ENCODE measurements around the gene MOSPD3. TPM values are rescaled to one million over a fixed set of nuclear protein-coding genes. Genes with fewer than 3 reads are reported as not detected.

Gene MOSPD3
- total and polyA plus RNA-seq, 2 donors = 4.7 to 21.6 TPM

GRCh38 chr7:100612730-100613390 is 520 bp downstream of the MOSPD3 start:
- 4% methylated on average over 29 of the region's 29 CpGs for WGBS
- Histone ChIP-seq H3K4me1 (ENCODE audit: control insufficient read depth in 2 of 2, insufficient read depth in 2 of 2, low read length in 2 of 2) (peaks cover 13 to 31% of the 10 kb centered on the region in 2 donors), H3K36me3 (ENCODE audit: control insufficient read depth in 2 of 2, insufficient read depth in 2 of 2, low read length in 1 of 2) (peaks cover 0 to 4% of the 10 kb centered on the region in 2 donors), H3K4me3 (ENCODE audit: low read length in 2 of 2) (peak overlapping the region; percentile 58 to 92), H3K27ac (ENCODE audit: low read depth in 1 of 2, low read length in 1 of 2) (peak overlapping the region in 1 of 2 donors; percentile 70), H3K9me3 (ENCODE audit: control insufficient read depth in 2 of 2, insufficient read depth in 1 of 2, low read length in 1 of 2) (no peaks in the 10 kb centered on the region), H3K27me3 (ENCODE audit: control insufficient read depth in 2 of 2, insufficient read depth in 1 of 2, low read length in 1 of 2) (peaks cover 0 to 6% of the 10 kb centered on the region in 2 donors)
- peak in 3 of 9 donors; percentile 45 to 69 (median 52) for DNase-seq (ENCODE audit: low read depth in 6 of 9, low spot score in 9 of 9)

- Histone ChIP-seq H3K27me3 (ENCODE audit: control insufficient read depth in 2 of 2, insufficient read depth in 1 of 2, low read length in 1 of 2) (peaks cover 0 to 3% of the 10 kb centered on the region in 2 donors), H3K4me3 (ENCODE audit: low read length in 2 of 2) (peak overlapping the region in 1 of 2 donors; percentile 92), H3K4me1 (ENCODE audit: control insufficient read depth in 2 of 2, insufficient read depth in 2 of 2, low read length in 2 of 2) (peaks cover 13 to 31% of the 10 kb centered on the region in 2 donors), H3K36me3 (ENCODE audit: control insufficient read depth in 2 of 2, insufficient read depth in 2 of 2, low read length in 1 of 2) (peaks cover 0 to 4% of the 10 kb centered on the region in 2 donors), H3K27ac (ENCODE audit: low read depth in 1 of 2, low read length in 1 of 2) (no peak overlapping the region), H3K9me3 (ENCODE audit: control insufficient read depth in 2 of 2, insufficient read depth in 1 of 2, low read length in 1 of 2) (no peaks in the 10 kb centered on the region)
- DNase-seq (ENCODE audit: low read depth in 6 of 9, low spot score in 9 of 9) = peak in 1 of 9 donors; percentile 20
- WGBS = 83% methylated on average over 13 of the region's 13 CpGs
Measured at GRCh38 chr7:100613412-100614175, 1.3 kb downstream of the MOSPD3 start.

- H3K9me3 ChIP-seq (ENCODE audit: control insufficient read depth in 2 of 2, insufficient read depth in 1 of 2, low read length in 1 of 2) = no peaks in the 10 kb centered on the region
- 98% methylated on average over 6 of the region's 6 CpGs for WGBS
- H3K27ac ChIP-seq (ENCODE audit: low read depth in 1 of 2, low read length in 1 of 2) = no peak overlapping the region
- peaks cover 0 to 3% of the 10 kb centered on the region in 2 donors for H3K27me3 ChIP-seq (ENCODE audit: control insufficient read depth in 2 of 2, insufficient read depth in 1 of 2, low read length in 1 of 2)
- peaks cover 0 to 4% of the 10 kb centered on the region in 2 donors for H3K36me3 ChIP-seq (ENCODE audit: control insufficient read depth in 2 of 2, insufficient read depth in 2 of 2, low read length in 1 of 2)
- H3K4me3 ChIP-seq (ENCODE audit: low read length in 2 of 2) = no peak overlapping the region
- no peak for DNase-seq (ENCODE audit: low read depth in 6 of 9, low spot score in 9 of 9)
- peaks cover 13 to 31% of the 10 kb centered on the region in 2 donors for H3K4me1 ChIP-seq (ENCODE audit: control insufficient read depth in 2 of 2, insufficient read depth in 2 of 2, low read length in 2 of 2)
Measured at GRCh38 chr7:100614308-100614861, 2.0 kb downstream of the MOSPD3 start.

GRCh38 chr7:100620239-100620638 is 7.9 kb downstream of the MOSPD3 start:
- Histone ChIP-seq H3K27ac (ENCODE audit: low read depth in 1 of 2, low read length in 1 of 2) (no peak overlapping the region), H3K27me3 (ENCODE audit: control insufficient read depth in 2 of 2, insufficient read depth in 1 of 2, low read length in 1 of 2) (no peaks in the 10 kb centered on the region), H3K4me3 (ENCODE audit: low read length in 2 of 2) (no peak overlapping the region), H3K4me1 (ENCODE audit: control insufficient read depth in 2 of 2, insufficient read depth in 2 of 2, low read length in 2 of 2) (no peaks in the 10 kb centered on the region), H3K36me3 (ENCODE audit: control insufficient read depth in 2 of 2, insufficient read depth in 2 of 2, low read length in 1 of 2) (peaks cover 0 to 3% of the 10 kb centered on the region in 2 donors), H3K9me3 (ENCODE audit: control insufficient read depth in 2 of 2, insufficient read depth in 1 of 2, low read length in 1 of 2) (no peaks in the 10 kb centered on the region)
- WGBS = 97% methylated on average over 6 of the region's 6 CpGs
- DNase-seq (ENCODE audit: low read depth in 6 of 9, low spot score in 9 of 9) = no peak

GRCh38 chr7:100620804-100621203 is 8.5 kb downstream of the MOSPD3 start:
- DNase-seq (ENCODE audit: low read depth in 6 of 9, low spot score in 9 of 9) = no peak
- Histone ChIP-seq H3K27me3 (ENCODE audit: control insufficient read depth in 2 of 2, insufficient read depth in 1 of 2, low read length in 1 of 2) (peaks cover under 1 to 3% of the 10 kb centered on the region in 2 donors), H3K36me3 (ENCODE audit: control insufficient read depth in 2 of 2, insufficient read depth in 2 of 2, low read length in 1 of 2) (no peaks in the 10 kb centered on the region), H3K9me3 (ENCODE audit: control insufficient read depth in 2 of 2, insufficient read depth in 1 of 2, low read length in 1 of 2) (no peaks in the 10 kb centered on the region), H3K27ac (ENCODE audit: low read depth in 1 of 2, low read length in 1 of 2) (no peak overlapping the region), H3K4me3 (ENCODE audit: low read length in 2 of 2) (no peak overlapping the region), H3K4me1 (ENCODE audit: control insufficient read depth in 2 of 2, insufficient read depth in 2 of 2, low read length in 2 of 2) (peaks cover 0 to under 1% of the 10 kb centered on the region in 2 donors)
- whole genome bisulfite sequencing = 98% methylated on average over 23 of the region's 23 CpGs

- WGBS = 96% methylated on average over 8 of the region's 8 CpGs
- peaks cover 5 to 7% of the 10 kb centered on the region in 2 donors for H3K4me1 ChIP-seq (ENCODE audit: control insufficient read depth in 2 of 2, insufficient read depth in 2 of 2, low read length in 2 of 2)
- no peak for DNase-seq (ENCODE audit: low read depth in 6 of 9, low spot score in 9 of 9)
- H3K27ac ChIP-seq (ENCODE audit: low read depth in 1 of 2, low read length in 1 of 2) = no peak overlapping the region
- no peaks in the 10 kb centered on the region for H3K9me3 ChIP-seq (ENCODE audit: control insufficient read depth in 2 of 2, insufficient read depth in 1 of 2, low read length in 1 of 2)
- peaks cover 2 to 7% of the 10 kb centered on the region in 2 donors for H3K27me3 ChIP-seq (ENCODE audit: control insufficient read depth in 2 of 2, insufficient read depth in 1 of 2, low read length in 1 of 2)
- no peaks in the 10 kb centered on the region for H3K36me3 ChIP-seq (ENCODE audit: control insufficient read depth in 2 of 2, insufficient read depth in 2 of 2, low read length in 1 of 2)
- H3K4me3 ChIP-seq (ENCODE audit: low read length in 2 of 2) = no peak overlapping the region
Measured at GRCh38 chr7:100621554-100621953, 9.2 kb downstream of the MOSPD3 start.

GRCh38 chr7:100623951-100624824 is 11.8 kb downstream of the MOSPD3 start:
- Histone ChIP-seq H3K4me1 (ENCODE audit: control insufficient read depth in 2 of 2, insufficient read depth in 2 of 2, low read length in 2 of 2) (peaks cover 11 to 13% of the 10 kb centered on the region in 2 donors), H3K4me3 (ENCODE audit: low read length in 2 of 2) (no peak overlapping the region), H3K9me3 (ENCODE audit: control insufficient read depth in 2 of 2, insufficient read depth in 1 of 2, low read length in 1 of 2) (no peaks in the 10 kb centered on the region), H3K27ac (ENCODE audit: low read depth in 1 of 2, low read length in 1 of 2) (no peak overlapping the region), H3K36me3 (ENCODE audit: control insufficient read depth in 2 of 2, insufficient read depth in 2 of 2, low read length in 1 of 2) (no peaks in the 10 kb centered on the region), H3K27me3 (ENCODE audit: control insufficient read depth in 2 of 2, insufficient read depth in 1 of 2, low read length in 1 of 2) (peaks cover 2 to 14% of the 10 kb centered on the region in 2 donors)
- no peak for DNase-seq (ENCODE audit: low read depth in 6 of 9, low spot score in 9 of 9)
- 96% methylated on average over 15 of the region's 15 CpGs for WGBS

- H3K36me3 ChIP-seq (ENCODE audit: control insufficient read depth in 2 of 2, insufficient read depth in 2 of 2, low read length in 1 of 2) = no peaks in the 10 kb centered on the region
- H3K4me3 ChIP-seq (ENCODE audit: low read length in 2 of 2) = peak overlapping the region in 1 of 2 donors; percentile 48
- H3K27ac ChIP-seq (ENCODE audit: low read depth in 1 of 2, low read length in 1 of 2) = peak overlapping the region in 1 of 2 donors; percentile 31
- 19% methylated on average over 3 of the region's 3 CpGs for WGBS
- H3K9me3 ChIP-seq (ENCODE audit: control insufficient read depth in 2 of 2, insufficient read depth in 1 of 2, low read length in 1 of 2) = no peaks in the 10 kb centered on the region
- DNase-seq (ENCODE audit: low read depth in 6 of 9, low spot score in 9 of 9) = no peak
- H3K4me1 ChIP-seq (ENCODE audit: control insufficient read depth in 2 of 2, insufficient read depth in 2 of 2, low read length in 2 of 2) = peaks cover 11 to 13% of the 10 kb centered on the region in 2 donors
- peaks cover 2 to 20% of the 10 kb centered on the region in 2 donors for H3K27me3 ChIP-seq (ENCODE audit: control insufficient read depth in 2 of 2, insufficient read depth in 1 of 2, low read length in 1 of 2)
Measured at GRCh38 chr7:100626055-100626454, 13.7 kb downstream of the MOSPD3 start.

Measured in thymus (tissue), 11 donors.